ENCODE measurements around the gene DNAH5.

Gene DNAH5

GRCh38 chr5:13695076-13695712 is 249.3 kb downstream of the DNAH5 start:
- no peak for DNase-seq

DNA sequence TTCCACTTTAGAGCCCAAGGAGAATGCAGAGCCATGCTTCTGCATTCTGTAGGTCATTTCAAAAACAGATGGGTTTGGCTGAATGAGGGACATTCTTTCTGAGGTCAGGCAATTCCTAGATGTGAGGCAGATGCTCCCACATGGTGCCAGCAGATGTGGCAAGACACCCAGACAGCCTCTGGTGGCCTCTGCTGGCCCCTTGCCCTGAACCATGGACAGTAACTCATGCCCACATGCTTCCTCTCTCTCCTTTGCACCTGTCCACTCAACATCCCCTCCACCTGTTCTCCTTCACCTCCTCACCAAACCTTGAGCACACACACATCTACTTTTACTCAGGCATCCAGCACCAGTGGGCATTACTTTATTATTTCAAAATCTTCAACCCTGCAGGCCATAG is 252.3 kb downstream of the DNAH5 start:
- DNase-seq: no peak

DNA sequence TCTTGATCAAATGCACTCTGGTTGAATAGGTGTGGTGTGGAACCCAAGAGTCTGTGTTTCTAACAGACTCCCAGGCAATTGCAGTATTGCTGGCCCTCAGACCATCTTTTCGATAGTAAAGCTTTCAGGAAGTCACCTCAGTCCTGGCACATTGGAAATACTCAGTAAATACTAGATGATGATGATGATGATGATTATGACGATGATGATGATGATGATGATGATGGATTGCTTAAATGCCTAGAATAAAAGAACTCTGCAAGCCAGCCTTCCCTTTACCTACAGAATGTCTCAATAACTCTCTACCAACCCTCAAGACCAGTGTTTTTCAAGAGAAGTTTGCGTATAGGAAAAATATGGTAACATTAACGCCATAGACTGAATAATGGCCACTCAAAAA is 268.0 kb downstream of the DNAH5 start:
- no peak for DNase-seq

GRCh38 chr5:13674391-13674790 is 270.1 kb downstream of the DNAH5 start:
- DNase-seq: no peak

- no peak for DNase-seq
Observed at GRCh38 chr5:13673511-13673910, 271.0 kb downstream of the DNAH5 start.

GRCh38 chr5:13664377-13664776 is 280.1 kb downstream of the DNAH5 start:
- no peak for DNase-seq

DNA sequence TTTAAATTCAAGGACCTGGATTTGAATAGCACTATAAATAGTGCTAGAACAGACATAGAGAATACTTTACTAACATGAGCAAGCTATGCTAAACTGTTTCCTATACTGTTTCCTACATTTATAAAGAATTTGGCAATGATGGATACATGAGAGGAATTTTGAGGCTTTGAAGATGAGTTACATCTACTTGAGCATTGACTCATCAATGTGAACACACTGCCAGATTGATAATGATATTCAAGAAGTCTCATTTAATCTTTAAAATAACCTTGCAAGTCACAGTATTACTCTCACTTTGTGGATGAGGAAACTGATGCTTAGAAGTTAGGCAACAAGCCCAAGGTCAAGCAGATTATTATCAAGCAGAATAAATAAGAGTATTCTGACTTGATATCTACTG is 281.9 kb downstream of the DNAH5 start:
- DNase-seq: no peak

DNA sequence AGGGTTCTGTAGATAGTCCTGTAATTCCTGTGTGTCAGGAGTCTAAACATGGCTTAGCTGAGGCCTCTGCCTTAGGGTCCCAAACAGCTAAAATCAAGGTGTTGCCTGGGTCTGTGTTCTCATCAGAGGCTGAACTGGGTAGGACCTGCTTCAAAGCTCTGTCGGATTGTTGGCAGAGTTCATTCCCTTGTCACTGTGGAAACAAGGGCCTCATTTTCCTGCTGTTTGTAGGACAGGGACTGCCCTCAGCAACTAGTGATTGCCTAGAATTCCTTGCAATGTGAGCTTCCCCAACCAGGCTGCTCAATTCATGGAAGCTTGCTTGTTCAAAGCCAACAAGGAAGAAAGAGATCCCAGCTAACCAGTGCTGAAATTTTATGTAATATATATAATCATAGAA is 283.2 kb downstream of the DNAH5 start:
- DNase-seq: no peak

DNA sequence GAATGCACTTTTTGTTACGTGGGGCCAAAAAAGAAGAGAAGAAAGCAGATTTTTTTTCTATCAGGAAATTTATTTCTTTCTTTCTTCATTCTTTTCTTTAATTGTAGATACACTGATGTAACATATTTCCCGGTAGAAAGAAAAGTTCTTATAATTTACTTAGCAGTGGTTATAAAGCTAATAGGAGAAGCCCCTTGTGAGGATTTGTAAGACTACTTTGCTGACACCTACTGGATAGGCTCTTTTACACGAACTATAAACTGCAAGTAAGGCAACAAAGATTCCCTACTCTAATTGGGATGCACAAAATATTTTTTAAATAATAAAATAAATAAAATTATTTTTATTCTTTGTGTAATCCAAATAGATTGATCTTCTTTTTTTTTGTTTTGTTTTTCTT is 284.4 kb downstream of the DNAH5 start:
- no peak for DNase-seq

- no peak for DNase-seq
Observed at GRCh38 chr5:13659391-13659790, 285.1 kb downstream of the DNAH5 start.

GRCh38 chr5:13658761-13659160 is 285.7 kb downstream of the DNAH5 start:
- DNase-seq: no peak

- DNase-seq: no peak
Observed at GRCh38 chr5:13658152-13658551, 286.3 kb downstream of the DNAH5 start.

DNA sequence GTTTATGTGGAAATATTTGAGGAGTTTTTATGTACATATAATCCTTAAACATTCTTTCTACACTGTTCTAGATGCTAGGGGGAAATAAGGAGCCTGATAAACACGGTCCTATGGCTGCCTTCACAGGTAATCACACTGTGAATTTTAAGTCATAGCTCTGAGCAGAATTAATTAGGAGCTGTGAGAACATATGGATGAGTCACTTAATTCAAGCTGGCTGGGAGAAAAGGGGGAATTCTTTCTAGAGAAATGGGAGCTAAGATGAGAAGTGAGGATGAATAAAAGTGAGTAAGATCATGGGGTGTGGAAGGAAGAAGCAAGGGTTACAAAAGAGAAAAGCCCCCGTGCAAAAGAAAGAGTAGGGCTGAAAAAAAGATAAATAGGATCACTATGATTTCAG is 290.8 kb downstream of the DNAH5 start:
- no peak for DNase-seq

DNA sequence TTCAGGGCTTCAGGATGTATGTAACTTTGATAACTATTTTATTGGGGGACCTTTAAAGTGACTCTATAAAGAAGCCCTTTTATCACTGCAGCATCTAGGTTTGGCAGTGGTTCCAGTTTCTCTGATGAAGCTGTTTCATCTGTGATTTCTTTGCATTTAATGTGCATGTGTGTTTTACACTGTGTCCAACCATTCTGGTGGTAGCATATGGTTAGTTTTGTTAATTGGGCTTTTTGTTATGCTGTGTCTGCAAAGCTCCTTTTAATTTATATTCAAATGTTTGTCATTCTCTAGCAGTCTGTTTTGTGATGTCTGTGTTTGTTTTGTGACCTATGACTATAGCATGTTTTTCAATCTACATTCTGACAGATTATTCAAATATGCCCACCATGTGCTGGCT is 294.8 kb downstream of the DNAH5 start:
- DNase-seq: no peak

DNA sequence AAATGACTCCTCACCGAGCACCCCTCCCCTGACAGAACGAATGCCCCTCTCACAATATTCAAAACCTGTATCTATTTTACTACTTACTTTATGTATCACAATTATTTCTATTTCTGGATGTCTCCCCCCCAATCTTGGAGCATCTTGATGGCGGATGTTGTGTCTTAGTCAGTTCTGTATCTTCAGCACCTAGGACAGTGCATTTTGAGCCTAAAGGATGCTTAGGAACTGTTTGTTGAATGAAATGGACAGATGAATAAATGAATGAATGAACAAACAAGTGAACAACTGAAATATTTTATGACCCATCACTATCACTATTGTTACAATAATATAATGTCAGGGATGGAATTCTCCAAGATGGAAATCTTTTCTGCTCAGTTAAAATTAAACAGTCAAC is 295.7 kb downstream of the DNAH5 start:
- no peak for DNase-seq

- DNase-seq: no peak
Observed at GRCh38 chr5:13643734-13644133, 300.8 kb downstream of the DNAH5 start.

DNA sequence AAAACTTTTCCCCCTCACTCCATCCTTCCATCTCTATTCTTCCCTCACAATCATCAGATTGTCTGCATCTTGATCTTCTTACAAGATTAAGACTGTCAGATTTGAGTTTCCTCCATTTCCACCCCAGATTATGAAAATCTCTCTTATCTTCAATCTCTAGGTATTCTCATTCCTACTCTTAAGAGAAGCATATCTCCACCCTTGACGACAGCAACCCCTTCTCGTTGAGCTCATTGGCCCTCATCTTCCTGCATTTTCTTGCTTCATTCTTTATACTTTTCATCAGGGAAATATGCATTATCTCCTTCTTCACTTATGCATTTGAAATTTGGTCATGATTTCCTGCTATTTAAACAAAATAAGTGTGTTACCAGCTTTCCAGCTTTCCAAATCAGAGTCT is 301.3 kb downstream of the DNAH5 start:
- DNase-seq: no peak

All from NCI-H345 (cell line).